HG03520 (cell line): Measurements from ENCODE around the gene STEAP4.
"Not testable (repeated sequence)": the region's sequence is repeated elsewhere in the genome, so short reads cannot be mapped to it uniquely, and the experiment has no call there.

ENCODE experiments used
- ATAC-seq: cut with Tn5 transposase; IDR thresholded peaks from one replicate; pipeline ENCODE4 v1.9.1; 2021; ENCODE audit warnings: mild to moderate bottlenecking, moderate library complexity; ENCODE audit not compliant: unreplicated experiment

STEAP4 gene

DNA sequence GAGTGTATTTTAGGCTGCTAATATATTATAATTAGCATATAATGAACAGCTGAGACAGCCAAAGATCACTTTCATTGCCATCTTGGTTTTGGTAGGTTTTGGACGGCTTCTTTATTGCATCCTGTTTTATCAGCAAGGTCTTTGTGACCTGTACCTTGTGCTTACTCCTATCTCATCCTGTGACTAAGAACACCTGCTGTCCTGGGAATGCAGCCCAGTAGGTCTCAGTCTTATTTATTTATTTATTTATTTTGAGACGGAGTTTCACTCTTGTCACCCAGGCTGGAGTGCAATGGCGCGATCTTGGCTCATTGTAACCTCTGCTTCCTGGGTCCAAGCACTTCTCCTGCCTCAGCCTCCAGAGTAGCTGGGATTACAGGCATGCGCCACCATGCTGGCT is 31.8 kb downstream of the STEAP4 start:
- ATAC-seq = not testable (repeated sequence)

DNA sequence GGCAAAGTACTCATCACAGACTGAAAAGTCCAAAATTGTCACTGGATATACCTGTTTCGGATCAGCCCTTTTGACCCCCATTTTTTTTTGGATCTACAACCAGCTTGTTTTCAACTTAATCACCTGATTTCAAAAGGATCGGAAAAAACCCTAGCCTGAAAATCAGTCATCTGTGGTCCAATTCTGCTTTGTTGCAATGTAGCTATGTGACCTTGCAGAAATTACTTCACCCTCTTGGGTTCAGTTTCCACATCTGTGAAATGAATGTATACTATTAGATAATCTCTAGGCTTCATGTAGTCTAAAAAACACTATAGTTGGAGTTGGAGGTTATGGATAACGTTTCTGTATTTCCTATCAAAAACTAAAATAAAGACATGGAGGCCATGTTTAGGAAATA is 37.1 kb downstream of the STEAP4 start:
- ATAC-seq = no peak

DNA sequence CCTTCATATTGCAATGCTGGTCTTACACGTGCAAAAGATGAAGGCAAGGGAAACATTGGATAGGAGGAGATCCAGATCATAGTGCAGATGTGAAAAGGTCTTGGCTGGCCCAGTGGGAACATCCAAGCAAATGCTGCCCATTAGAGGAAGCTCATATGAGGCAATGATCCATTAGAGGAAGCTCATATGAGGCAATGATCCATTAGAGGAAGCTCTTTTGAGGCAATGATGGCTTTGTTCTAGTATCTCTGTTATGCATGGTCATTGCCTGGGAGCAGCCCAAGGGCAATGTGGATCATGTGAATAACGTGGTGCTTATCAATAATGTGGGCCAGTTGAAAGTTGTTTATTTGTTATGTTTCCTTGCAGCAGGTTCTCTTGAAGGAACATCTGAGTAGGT is 37.8 kb downstream of the STEAP4 start:
- no peak for ATAC-seq

DNA sequence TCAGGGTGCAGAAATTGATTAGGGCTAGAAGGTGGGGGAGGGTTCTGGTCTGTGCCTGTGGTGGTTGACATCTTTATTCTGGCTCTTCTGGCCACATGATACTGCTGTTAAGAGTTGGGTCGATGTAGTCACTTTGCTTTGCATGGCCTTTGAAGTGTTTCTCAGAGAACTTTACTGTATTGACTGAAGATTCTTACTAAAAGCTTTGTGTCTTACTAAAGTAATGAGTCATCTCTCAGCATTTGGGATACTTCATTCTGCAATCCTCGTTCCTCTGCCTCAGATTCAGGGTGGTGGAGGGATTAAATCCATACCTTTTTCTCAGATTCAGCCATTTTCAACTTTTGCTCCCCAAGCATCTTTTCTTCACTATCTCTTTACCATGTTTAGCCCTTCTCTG is 38.6 kb downstream of the STEAP4 start:
- no peak for ATAC-seq

DNA sequence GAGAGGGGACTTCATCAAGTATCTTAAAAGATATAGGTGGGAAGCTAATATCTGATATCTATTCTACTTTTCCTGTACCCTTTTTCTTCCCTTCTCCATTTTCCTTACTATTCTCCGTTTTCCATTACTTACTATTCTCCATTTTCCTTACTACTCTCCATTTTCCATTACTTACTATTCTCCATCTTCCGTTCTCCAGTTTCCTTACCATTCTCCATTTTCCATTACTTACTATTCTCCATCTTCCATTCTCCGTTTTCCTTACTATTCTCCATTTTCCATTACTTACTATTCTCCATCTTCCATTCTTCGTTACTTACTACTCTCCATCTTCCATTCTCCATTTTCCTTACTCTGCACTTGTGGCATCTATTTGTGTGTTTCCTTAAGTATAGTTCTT is 39.3 kb downstream of the STEAP4 start:
- no peak for ATAC-seq

DNA sequence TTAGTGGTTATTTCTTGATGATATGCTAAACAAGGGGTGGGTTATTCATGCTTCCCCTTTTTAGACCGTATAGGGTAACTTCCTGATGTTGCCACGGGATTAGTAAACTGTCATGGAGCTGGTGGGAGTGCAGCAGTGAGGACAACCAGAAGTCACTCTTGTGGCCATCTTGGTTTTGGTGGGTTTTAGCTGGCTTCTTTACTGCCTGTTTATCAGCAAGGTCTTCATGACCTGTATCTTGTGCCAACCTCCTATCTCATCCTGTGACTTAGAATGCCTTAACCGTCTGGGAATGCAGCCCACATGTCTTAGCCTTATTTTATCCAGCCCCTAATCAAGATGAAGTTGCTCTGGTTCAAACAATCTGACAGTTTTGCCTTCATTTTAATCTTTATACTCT is 41.7 kb downstream of the STEAP4 start:
- not testable (repeated sequence) for ATAC-seq

DNA sequence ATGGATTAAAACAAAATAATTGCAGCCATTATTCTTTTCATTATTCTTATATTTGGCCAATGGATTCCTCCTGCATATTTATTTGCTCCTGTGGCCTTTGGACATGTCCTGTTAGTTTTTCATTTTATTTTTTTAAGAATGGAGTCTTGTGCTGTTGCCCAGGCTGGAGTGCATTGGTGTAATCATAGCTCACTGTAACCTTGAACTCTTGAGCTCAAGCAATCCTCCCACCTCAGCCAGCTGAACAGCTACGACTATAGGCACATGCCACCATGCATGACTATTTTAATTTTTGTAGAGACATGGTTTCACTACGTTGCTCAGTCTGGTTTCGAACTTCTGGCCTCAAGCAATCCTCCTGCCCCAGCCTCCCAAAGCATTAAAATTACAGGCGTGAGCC is 44.1 kb downstream of the STEAP4 start:
- ATAC-seq = no peak

DNA sequence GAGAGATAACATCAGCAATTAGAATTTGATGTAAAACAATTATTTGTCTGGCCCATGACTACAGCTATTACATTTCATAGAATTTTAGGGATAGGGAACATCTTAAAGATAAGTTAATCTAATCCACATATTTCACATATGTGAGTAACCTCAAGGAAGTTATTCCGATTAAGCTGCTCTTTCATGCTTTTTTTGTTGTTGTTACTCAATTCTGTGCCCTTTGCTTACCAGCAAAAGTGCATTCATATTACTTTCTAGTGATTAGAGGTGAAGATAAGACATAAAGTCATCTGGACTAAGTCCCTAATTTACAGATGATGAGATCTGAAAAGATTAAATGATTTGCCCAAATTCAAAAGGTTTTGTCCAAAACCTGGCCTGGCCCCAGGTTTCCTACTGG is 46.0 kb downstream of the STEAP4 start:
- ATAC-seq = no peak

DNA sequence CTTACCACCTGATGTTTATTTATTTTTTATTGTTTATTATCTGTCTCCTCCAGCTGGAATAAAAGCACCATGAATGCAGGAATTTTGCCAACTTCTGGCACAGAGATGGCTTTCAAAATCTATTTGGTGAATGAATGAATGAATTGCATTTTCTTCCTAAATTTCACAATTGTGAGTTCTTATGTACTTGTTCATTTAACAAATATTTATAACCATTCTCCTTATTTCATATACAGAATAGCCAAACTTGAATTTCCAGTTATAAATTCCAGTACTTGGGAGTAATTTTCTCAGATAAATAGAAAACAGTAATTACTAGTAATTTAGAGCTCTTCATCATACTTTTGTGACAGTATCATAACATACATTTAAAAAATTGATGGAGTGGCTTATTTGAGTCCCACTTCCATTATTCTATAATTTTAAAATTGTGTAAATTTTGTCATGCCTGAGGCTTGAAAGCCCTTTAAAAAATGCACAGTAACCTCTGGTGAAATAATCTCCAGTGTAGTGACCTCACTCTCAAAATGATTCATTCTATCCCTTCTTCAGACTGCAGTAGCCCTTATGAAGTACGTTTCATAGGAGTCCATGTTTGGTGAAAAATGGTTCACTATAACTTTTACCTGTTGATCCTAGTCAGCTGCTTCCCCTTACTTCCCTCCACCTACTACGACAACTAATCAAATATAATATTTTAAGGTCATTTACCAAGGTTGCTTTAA is 46.9 kb downstream of the STEAP4 start:
- ATAC-seq = no peak

DNA sequence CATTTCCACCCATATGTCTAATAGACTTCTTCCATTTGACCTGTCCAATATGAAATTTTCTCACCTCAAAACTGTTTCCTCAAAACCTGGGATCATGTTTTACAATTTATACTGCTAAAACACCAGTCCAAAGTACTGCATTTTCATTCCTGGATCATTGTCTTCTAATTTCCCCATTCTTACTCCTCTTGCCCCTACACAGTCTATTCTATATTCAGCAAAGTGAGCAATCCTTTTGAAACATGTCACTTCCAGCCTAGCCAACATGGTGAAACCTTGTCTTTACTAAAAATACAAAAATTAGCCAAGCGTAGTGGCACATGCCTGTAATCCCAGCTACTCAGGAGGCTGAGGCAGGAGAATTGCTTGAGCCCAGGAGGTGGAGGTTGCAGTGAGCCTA is 48.4 kb downstream of the STEAP4 start:
- ATAC-seq = not testable (repeated sequence)

DNA sequence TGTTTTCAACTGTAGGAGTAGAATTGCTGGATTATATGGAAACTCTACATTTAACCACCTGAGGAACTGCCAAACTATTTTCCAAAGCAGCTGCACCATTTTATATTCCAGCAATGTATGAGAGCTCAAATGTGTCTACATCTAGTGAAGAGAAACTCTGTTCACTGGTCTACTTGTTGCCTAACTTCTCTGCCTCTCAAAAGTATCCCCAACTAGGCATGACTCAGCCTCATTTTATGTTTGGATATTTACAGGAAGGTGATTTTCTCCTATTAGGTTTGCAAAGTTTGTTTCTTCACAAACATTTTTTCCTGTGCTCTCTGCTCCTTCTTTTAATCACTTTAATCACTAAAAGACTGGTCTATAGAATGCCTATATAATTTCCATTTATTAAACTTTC is 49.8 kb downstream of the STEAP4 start:
- no peak for ATAC-seq

DNA sequence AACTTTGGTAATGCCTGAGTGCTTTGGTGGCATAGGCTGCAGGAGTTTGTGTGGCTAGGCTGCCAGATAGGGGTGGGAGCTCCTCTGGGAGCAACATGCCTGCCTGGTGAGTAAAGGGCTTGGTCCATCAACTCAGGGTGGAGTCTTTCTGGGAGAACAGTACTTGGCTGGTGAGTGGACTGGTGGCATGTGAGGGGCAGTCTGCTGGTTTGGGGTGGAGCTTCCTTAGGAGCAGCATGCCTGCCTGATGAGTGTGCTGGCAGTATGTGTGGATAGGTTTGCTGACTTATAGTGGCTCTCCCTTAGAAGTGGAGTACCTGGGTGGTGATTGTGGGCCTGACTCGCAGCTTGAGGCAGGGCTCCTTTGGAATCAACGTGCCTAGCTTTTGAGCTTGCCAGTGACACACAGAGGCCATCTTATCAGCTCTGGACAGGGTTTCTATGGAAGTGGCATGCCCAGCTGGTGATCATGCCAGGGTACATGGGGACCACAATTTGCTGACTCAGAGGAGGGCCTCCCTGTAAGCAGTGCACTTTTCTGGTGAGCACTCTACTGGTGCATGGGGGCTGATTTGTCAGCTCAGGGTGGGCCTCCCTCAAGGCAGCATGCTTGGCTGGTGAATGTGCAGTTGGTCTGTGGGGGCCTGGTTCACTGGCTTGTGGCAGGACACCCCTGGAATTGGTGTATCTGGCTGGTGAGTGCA is 51.8 kb downstream of the STEAP4 start:
- ATAC-seq = no peak

DNA sequence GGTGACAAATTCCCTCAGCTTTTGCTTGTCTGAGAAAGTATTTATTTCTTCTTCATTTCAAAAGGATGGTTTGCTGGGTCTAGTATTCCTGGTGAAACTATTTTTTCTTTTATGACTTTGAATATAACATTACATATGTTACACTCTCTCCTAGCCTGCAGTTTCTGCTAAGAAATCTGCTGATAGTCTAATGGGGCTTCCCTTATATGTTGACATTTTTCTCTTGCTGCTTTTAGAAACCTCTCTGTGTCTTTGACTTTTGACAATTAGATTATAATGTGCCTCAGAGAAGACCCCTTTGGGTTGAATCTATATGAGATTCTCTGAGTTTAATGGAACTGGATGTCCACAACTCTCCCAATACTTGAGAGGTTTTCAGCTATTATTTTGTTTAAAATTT is 53.1 kb downstream of the STEAP4 start:
- no peak for ATAC-seq

DNA sequence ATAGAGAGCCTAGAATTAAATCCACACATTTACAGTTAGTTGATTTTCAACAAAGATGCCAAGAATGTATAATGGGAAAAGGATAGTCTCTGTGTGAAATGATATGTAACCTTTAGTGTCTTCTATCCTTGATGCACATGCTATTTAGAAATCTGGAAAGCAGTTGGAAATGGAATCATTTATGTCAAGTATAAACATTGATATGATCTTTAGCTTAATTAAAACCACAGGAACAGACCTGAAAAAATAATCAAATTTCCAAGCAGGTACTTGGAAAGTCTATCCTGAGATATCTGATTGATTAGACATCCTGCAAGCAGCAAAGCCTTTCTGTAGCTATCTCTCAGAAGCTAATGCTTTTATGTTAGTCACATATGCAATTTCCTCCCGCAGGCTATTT is 62.4 kb downstream of the STEAP4 start:
- ATAC-seq = no peak

DNA sequence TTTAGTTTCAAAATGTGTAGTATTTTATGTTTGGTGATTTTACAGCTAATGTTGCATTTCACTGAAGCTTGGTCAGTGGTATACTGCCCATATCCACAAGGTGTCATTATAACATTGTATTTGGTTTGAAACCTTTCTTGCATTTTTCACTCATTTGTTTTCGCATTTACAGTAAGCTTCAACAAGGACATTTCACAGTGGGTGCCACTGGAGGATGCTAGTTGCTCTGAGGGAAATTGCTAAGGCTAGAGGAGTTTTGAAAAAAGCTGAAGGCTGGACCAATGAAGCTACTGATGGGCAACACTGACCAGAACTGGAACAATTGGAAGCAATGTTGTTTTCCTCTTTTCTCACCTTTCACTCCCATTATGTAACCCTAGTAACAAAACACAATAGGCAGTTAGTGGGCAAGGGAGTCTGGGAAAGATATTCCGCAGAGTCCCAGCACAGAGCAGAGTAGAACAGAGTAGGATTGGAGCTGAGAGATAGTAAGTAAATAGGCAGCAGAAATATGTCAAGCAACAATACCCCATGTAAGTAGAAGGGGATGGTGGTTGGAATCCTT is 63.3 kb downstream of the STEAP4 start:
- ATAC-seq = peak; percentile 73

DNA sequence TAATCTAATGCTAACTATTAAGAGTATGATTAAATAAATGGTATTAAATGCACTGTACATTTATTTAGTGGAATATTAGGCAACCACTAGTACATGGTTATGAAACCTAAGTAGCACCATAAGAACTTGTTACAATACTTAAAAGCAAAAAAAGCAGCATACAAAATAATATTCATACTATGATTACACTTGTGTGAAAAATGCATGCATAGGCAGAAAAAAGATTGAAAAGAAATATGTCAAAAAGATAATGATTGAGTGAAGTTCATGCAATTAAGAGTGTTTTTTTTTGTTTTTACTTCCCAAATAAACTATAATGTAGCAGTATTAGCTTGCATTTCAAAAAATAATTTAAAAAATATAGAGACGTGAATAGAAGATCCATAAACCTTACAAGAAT is 66.8 kb downstream of the STEAP4 start:
- no peak for ATAC-seq

DNA sequence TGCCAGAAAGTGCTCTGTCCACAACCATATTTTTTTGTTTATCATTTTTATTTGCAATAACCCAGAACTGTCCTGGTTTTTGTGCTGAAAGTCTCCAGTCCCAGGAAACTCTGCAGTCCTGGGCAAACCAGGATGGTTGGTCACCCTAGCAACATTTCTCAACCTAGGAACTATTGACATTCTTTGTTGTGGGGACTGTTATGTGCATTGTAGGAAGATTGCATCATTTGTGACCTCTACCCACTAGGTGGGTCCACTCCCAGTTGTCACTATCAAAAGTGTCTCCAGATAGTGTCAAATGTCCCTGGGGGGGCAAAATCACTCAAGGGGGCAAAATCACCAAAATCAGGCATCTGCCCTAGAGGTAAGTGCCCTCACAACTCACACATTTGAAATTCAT is 72.9 kb downstream of the STEAP4 start:
- ATAC-seq = no peak

DNA sequence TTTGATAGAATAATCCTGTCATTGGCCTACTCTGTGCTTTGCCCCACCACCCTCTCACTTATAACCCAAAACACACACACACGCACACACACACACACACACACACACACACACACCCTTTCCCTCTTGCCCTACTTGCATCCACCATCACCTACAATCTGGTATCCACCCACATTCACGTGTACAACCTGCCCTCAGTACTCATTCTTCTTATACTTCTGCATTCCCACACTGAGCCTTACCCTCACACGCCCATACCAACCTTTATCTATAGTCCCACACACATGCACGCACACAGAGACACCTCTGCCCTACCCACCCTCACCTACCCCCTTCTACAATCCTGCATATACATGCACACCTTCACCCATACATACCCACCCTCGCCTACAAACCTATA is 76.0 kb downstream of the STEAP4 start:
- no peak for ATAC-seq

DNA sequence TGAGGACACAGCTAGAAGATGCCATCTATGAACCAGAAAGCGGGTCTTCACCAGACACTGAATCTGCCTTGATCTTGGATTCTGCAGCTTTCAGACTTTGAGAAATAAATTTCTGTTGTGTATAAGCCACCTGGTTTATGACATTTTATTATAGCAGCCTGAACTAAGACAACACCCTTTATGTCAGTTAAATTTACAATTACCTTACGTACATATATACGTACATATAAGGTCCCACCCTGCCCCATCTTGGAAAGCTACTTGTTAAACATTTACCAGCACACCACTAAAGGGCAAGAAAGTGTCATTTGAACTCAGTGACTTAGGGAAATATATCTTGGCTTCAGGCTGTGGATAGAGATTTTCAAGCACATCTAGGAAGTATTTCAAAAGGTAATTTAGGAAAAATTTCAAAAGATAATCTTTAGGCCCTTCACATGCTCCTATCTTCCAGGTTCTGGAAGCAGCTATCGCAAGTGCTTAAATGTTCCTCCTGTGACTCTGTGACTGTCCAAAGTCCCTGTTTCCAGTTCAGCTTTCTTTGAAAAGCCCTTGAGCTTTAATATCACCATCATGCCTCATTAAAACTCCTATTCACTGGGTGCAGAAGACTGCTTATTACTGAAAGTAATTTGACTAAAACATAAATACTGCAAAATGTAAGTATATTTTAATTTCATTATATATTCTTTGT is 77.2 kb downstream of the STEAP4 start:
- no peak for ATAC-seq

DNA sequence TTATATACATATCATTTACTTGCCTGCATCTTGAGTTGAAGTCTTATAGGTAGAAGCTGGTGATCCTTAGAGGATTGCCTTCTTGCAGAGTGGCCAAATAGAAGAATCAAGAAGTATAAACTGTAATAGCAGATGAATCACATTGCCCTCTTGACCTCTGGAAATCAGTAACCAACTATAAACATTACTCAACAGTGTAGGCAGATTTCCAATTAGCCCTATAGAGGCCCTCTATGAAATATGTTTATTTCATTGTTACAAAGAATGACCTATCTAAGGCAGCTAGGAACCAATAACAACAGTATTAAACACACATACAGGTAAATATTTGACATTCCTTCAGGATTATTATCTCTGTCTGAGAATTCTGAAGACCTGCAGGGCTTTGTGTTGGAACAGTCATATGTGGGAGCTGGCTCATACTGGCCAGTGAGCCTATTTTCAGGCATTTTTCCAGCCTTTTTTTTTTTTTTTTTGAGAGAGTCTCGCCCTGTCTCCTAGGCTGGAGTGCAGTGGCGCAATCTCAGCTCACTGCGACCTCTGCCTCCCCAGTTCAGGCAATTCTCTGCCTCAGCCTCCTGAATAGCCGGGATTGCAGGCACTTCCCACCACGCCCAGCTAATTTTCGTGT is 79.7 kb downstream of the STEAP4 start:
- no peak for ATAC-seq

DNA sequence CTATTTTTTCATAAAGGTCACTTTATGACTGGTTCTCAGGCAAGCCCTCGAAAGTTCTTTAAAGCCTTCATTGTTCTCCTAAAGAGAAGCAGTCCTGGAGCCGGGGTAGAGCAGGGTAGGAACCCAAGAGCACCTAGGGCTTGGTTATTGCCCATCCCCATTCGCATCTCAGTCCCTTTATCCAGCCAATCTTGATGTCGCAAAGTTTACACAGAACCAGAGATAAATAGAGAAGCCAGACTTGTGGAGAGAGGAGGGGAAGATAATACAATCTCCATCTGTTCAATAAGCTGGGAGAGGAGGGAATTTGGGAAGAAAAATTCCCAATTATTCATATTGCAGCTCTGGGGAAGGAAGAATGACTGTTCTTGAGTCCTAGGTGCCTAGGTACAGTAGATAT is 80.5 kb downstream of the STEAP4 start:
- ATAC-seq = no peak
